ENCODE results near the gene CKB.

DNA sequence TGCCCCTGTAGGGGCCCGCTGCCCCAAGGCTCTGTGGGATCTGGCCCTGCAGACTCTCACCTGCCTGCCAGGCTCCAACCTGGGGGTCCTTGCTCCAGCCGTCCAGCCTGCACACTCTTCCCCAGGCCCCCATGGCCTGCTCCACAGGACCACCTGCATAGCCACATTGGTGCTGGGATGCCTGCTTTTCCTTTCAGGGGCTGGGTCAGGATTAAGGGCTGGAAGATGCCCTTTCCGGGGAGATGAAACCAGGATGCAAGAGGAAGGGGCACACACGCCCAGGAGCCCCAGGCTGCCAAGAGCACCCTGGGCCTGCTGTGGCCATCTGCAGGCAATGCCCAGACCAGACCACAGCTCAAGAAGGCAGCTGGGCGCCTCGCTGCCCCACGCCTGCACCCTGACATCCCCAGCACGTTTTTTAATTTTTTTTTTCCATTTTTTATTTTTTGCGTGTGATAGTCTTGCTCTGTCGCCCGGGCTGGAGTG lies 24.9 kb upstream of the CKB start:
- TF ChIP-seq EZH2 (IDR thresholded peaks at IDR 0.05; ENCODE audit: insufficient read depth, poor library complexity, severe bottlenecking): no peak
- TF ChIP-seq EZH2phosphoT487 (IDR thresholded peaks at IDR 0.05; ENCODE audit: insufficient read depth, low read depth): no peak
